Measurements from ENCODE around the gene SLC35E4. TPM values are rescaled to one million over a fixed set of nuclear protein-coding genes. Genes with fewer than 3 reads are reported as not detected.

Gene SLC35E4
- total and polyA plus RNA-seq, 2 experiments from 2014 or later: 2.6 to 11.3 TPM

DNA sequence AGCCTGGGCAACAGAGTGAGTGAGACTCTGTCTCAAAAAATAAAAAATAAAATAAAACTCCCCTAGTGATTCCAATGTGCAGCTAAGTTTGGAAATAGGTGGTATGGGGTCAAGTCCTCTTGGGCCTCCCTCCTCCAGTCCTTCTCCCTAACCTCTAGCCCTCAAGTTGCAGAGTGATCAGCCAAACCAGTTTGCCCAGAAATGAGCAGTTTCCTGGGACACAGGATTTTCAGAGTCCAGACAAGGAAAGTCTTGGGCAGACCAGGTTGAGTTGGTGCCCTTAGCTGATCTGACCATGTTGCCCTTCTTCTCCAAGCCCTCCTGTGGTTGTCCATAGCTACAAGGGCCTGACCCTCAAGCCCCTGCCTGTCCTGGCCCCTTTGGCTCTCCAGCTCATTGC lies 20.7 kb upstream of the SLC35E4 start:
- Mint-ChIP-seq H3K27ac (peak overlapping the region; percentile 56; the same call in 1 of the 2 replicates), H3K4me3 (no peak overlapping the region), H3K27me3 (ENCODE audit: insufficient read depth, low read depth, poor library complexity) (peaks cover 3% of the 10 kb centered on the region), H3K36me3 (ENCODE audit: low read depth) (peaks cover 77% of the 10 kb centered on the region), H3K4me1 (no peaks in the 10 kb centered on the region; the same call in 2 of the 3 replicates), H3K9me3 (no peaks in the 10 kb centered on the region)
- Histone ChIP-seq H3K9me2 (ENCODE audit: insufficient read depth) (no peaks in the 10 kb centered on the region), H3K4me3 (no peak overlapping the region), H3K36me3 (ENCODE audit: insufficient read depth) (peaks cover 11% of the 10 kb centered on the region), H3K79me2 (replicated peaks; ENCODE audit: insufficient read depth) (no peaks in the 10 kb centered on the region), H3K27ac (ENCODE audit: low read depth) (no peak overlapping the region), H4K20me1 (replicated peaks; ENCODE audit: insufficient read depth) (0 out of 2 replicates have a peak, but pooled peaks cover 6% of the 10 kb centered on the region), H2AFZ (no peak overlapping the region), H3K4me2 (no peak overlapping the region), H3F3A (replicated peaks; ENCODE audit: low read depth) (no peaks in the 10 kb centered on the region), H3K4me1 (ENCODE audit: insufficient read depth) (no peaks in the 10 kb centered on the region), H3K27me3 (ENCODE audit: insufficient read depth) (no peaks in the 10 kb centered on the region)
- no peak for ATAC-seq
- DNase-seq (ENCODE audit: low spot score): no peak
- TF ChIP-seq ZNF462 (CRISPR knock-in tag; IDR thresholded peaks at IDR 0.05) (no peak), REST (IDR thresholded peaks at IDR 0.05; ENCODE audit: unreplicated experiment) (no peak), ZNF114 (CRISPR knock-in tag; IDR thresholded peaks at IDR 0.05) (no peak), ZNF331 (CRISPR knock-in tag; IDR thresholded peaks at IDR 0.05; ENCODE audit: low read depth) (no peak), EZH2phosphoT487 (IDR thresholded peaks at IDR 0.05; ENCODE audit: unreplicated experiment) (no peak), EZH2 (IDR thresholded peaks at IDR 0.05; ENCODE audit: low read depth, unreplicated experiment) (no peak), ETS1 (IDR thresholded peaks at IDR 0.05) (no peak), JUNB (IDR thresholded peaks at IDR 0.05; ENCODE audit: unreplicated experiment) (no peak), POLR2AphosphoS5 (IDR thresholded peaks at IDR 0.05; ENCODE audit: low read depth) (no peak), CREB1 (CRISPR knock-in tag; IDR thresholded peaks at IDR 0.05; ENCODE audit: low read depth) (no peak), NANOG (IDR thresholded peaks at IDR 0.05; ENCODE audit: borderline replicate concordance) (no peak), STAT1 (IDR thresholded peaks at IDR 0.05; ENCODE audit: unreplicated experiment) (no peak)
- TF ChIP-seq, protein P1, sequence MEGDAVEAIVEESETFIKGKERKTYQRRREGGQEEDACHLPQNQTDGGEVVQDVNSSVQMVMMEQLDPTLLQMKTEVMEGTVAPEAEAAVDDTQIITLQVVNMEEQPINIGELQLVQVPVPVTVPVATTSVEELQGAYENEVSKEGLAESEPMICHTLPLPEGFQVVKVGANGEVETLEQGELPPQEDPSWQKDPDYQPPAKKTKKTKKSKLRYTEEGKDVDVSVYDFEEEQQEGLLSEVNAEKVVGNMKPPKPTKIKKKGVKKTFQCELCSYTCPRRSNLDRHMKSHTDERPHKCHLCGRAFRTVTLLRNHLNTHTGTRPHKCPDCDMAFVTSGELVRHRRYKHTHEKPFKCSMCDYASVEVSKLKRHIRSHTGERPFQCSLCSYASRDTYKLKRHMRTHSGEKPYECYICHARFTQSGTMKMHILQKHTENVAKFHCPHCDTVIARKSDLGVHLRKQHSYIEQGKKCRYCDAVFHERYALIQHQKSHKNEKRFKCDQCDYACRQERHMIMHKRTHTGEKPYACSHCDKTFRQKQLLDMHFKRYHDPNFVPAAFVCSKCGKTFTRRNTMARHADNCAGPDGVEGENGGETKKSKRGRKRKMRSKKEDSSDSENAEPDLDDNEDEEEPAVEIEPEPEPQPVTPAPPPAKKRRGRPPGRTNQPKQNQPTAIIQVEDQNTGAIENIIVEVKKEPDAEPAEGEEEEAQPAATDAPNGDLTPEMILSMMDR (conservative IDR thresholded peaks at IDR 0.05; ENCODE audit: low read depth in 2 of 2): no peak
